Vagina (tissue), 2 donors: ENCODE measurements around the gene AP1S3.

Source experiments
- CTCF ChIP-seq, 3 experiments: fragments of 450-650 bp in 2 of 3; fragments of 200-600 bp in 1 of 3; sonication (generic) in 1 of 3; IDR thresholded peaks; one replicate each; pipeline ENCODE4 v1.5.1; 2017 to 2019; ENCODE audit warnings: antibody characterized with exemption in 3 of 3, mild to moderate bottlenecking in 2 of 3, moderate library complexity in 2 of 3
- POLR2A ChIP-seq, 2 donors: fragments of 450-650 bp; IDR thresholded peaks; one replicate each; pipeline ENCODE4 v1.6.1; 2017; ENCODE audit warnings: antibody characterized with exemption in 2 of 2, mild to moderate bottlenecking in 2 of 2, moderate library complexity in 2 of 2

GRCh38 chr2:223856584-223856983 is 19.2 kb upstream of the AP1S3 start:
- TF ChIP-seq CTCF (IDR thresholded peaks at IDR 0.05) = no peak
- no peak for TF ChIP-seq POLR2A (IDR thresholded peaks at IDR 0.05)
